ENCODE measurements around the gene KCNH2.

KCNH2 gene

DNA sequence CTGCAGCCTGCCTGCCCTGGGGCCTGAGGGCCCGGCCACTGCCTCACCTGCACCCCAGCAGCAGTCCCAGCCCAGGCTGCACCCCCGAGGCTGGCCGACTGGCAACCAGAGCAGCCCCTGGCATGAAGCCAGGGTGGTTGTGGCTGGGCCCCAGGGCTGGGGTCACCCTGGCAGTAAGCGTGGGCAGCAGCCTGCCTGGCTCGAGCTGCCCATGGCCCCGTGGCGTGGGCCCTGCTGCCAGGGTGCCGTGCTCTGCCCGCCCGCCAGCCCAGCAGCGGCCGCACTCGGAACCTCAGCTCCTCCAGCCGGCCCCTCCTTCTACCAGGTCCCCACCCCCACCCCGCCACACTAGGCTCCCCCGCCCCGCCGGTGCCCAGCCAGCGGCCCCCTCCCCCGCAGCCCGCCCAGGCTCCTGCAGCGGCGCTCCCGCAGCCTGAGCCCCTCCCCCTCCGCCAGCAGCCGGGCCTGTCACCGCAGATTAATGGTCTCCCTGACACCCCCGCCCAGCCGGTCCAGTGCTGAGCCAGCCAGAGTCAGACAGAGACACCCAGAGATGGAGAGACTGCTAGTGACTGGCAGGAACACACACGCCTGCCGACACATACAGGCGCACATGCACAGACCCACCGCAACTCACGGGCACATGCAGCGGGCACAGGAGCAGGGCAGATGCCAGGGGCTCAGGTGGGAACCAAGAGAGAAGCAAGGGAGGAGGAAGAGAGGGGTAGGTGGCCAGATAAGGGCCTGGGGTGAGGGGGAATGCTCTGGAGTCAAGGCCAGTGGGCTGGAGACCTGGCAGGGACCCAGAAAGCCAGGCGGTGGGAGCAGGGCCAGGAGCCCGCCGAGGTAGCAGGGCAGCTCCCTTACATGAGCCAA, 22.4 kb downstream of the KCNH2 start:
- no peak for DNase-seq (ENCODE audit: low read depth)
- H3K4me3 ChIP-seq (ENCODE audit: low read depth, low read length) = no peak overlapping the region
- TF ChIP-seq CTCF (IDR thresholded peaks at IDR 0.05; ENCODE audit: insufficient read depth, low read depth, low read length, missing control alignments) = no peak

GRCh38 chr7:150954986-150955518, 23.1 kb downstream of the KCNH2 start:
- TF ChIP-seq CTCF (IDR thresholded peaks at IDR 0.05; ENCODE audit: insufficient read depth, low read depth, low read length, missing control alignments) = no peak
- DNase-seq (ENCODE audit: low read depth) = no peak
- no peak overlapping the region for H3K4me3 ChIP-seq (ENCODE audit: low read depth, low read length)

DNA sequence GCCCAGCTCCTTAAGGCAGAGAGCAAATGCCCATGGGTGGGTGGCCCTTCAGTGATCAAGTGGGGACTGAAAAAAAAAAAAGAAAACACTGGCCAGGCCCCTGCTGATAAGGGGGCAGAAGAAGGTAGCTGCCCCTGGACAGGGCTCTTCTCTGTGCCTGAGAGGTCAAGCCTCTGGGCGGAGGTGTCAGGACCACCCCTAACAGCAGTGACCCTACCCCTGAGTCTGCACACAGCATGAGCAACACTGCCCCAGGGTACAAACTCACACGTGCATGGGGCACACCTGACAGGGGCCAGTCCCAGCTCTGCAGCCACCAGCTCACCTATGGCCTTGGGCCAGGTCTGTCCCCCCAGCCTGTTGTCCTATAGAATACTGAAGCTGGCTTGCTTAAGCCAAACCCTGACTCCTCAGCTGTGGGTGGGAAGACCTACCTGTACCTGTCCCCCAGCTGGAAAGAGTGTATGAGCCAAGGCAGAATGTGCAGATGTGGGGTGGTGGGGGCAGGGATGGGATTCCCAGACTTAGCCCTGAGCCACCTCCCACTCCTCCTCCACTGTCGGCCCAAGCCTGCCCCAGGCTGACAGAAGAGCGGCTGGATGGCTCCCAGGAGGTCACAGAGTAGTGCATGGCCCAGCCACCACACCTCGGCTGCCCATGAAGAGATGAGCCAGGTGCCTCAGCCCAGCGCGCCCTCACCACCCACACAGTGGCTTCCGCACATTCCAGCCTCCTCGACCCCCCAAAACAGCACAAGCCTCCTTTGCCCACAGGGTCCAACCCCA, 23.7 kb downstream of the KCNH2 start:
- no peak overlapping the region for H3K4me3 ChIP-seq (ENCODE audit: low read depth, low read length)
- no peak for DNase-seq (ENCODE audit: low read depth)
- no peak for TF ChIP-seq CTCF (IDR thresholded peaks at IDR 0.05; ENCODE audit: insufficient read depth, low read depth, low read length, missing control alignments)

DNA sequence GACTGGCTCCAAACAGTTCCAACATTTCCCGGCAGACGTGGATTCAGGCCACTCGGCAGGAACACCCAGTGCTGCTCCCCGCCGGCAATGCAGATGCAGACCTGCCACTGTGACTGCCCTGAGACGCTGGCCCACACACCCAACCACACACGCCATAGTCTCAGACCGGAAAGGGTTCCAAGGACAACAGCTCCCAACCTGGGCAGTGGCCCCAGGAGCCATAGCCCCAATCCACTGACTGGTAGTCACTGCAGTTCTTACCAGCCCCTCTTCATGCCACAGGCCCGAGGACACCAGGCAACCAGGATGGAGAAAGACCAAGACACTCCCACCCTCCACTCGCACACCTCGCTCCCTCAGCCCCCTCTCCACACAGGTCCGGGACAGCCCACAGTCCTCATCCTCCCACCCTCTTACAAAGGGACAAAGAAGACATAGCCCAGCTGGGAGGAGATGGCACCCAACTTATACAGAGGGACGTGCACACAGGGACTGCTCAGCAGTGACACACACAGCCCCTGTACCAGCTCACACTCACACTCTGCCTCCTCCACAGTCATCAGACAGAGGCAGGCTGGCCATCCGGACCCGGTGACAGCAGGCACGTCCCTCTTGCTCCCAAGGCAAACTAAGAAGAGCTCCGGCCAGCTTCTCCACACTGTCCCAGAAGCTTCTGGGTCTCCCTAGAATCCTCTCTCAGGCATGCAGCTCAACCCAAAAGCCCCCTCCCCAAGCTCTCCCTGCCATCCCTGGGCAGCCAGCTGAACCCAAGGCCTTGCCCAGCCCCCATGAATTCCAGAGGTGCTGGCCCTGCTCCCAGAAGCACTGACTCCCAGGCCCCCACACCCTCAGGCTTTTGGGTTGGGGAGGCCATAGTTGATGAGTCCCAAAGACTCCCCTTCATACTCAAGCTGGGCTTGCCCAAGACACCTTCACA, 24.8 kb downstream of the KCNH2 start:
- DNase-seq (ENCODE audit: low read depth) = no peak
- no peak for TF ChIP-seq CTCF (IDR thresholded peaks at IDR 0.05; ENCODE audit: insufficient read depth, low read depth, low read length, missing control alignments)
- H3K4me3 ChIP-seq (ENCODE audit: low read depth, low read length) = no peak overlapping the region

DNA sequence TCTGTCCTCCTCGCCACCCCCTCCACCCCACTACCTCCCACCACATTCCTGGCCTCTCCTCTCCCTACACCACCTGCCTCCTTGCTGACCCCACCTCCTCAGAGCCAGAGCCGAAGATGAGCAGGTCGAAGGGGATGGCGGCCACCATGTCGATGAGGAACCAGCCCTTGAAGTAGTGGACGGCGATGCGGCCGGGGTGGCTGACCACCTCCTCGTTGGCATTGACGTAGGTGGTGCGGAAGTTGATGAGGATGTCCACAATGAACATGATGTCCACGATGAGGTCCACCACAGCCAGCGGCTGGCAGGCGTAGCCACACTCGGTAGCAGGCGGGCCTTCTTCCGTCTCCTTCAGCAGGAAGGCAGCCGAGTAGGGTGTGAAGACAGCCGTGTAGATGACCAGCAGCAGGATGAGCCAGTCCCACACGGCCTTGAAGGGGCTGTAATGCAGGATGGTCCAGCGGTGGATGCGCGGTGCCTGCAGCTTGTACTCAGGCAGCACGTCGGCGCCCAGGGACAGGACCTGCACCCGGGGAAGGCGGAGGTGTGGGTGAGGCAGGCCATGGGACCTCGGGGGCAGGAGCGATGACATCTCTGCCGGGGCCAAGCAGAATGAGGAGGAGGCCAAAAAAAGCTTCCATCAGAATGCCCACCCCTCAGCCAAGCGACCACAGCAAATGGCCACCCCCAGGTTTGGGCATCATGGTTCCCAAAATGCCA, 25.6 kb downstream of the KCNH2 start:
- no peak overlapping the region for H3K4me3 ChIP-seq (ENCODE audit: low read depth, low read length)
- no peak for TF ChIP-seq CTCF (IDR thresholded peaks at IDR 0.05; ENCODE audit: insufficient read depth, low read depth, low read length, missing control alignments)
- no peak for DNase-seq (ENCODE audit: low read depth)

DNA sequence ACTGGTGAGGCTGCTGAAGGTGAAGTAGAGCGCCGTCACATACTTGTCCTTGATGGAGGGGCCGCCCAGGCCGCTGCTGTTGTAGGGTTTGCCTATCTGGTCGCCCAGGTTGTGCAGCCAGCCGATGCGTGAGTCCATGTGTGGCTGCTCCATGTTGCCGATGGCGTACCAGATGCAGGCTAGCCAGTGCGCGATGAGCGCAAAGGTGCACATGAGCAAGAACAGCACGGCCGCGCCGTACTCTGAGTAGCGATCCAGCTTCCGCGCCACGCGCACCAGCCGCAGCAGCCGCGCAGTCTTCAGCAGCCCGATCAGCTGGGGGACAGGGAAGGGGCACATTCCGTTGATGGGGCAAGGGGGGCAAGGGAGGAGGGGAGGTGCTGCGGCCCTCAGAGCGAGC, 26.6 kb downstream of the KCNH2 start:
- TF ChIP-seq CTCF (IDR thresholded peaks at IDR 0.05; ENCODE audit: insufficient read depth, low read depth, low read length, missing control alignments) = no peak
- no peak overlapping the region for H3K4me3 ChIP-seq (ENCODE audit: low read depth, low read length)
- DNase-seq (ENCODE audit: low read depth) = no peak

Data from GM12865 (cell line).